Posterior vena cava (tissue), 2 donors: Measurements from ENCODE around the gene FAM174A. TPM values are rescaled to one million over a fixed set of nuclear protein-coding genes. Genes with fewer than 3 reads are reported as not detected.

Source experiments
- DNase-seq: peaks from one replicate; pipeline ENCODE4 v3.0.0-alpha.2; 2020; ENCODE audit warnings: low spot score
- intact Hi-C, 2 donors: fragments of 100-400 bp; cut with DNase I; formaldehyde crosslinking; loops; one replicate each; pipeline versions ENCODE4 v1.14.1 to v1.14.2; 2022 to 2023
- long read RNA-seq, 2 donors: library from polyadenylated mRNA; unstranded; transcript quantifications; one replicate each; pipeline ENCODE4 v2.0.0, GENCODE V29; 2020 to 2021
- total RNA-seq, 2 donors: library from RNA; stranded (reverse); fragmentation: NEBNext Ultra II Directional; extraction: Animal tissue kit (Norgen Biotek cat#: 25700); gene quantifications; one replicate each; pipeline ENCODE4 v1.2.1, GENCODE V29; 2021
- donor health status: DM: yes; HTN: yes; CAD: no.
- donor health status: DM: yes; HTN: yes; CAD: no.

Gene FAM174A
- total RNA-seq, result 10 to 100 TPM; 14.5 to 21.7 TPM
- long read RNA-seq, donor 1, transcript FAM174A-201 (3 exons, 1,356 nt), result major isoform, 7 of 9 reads
- long read RNA-seq, donor 1, partial matches to known transcripts, result 1 of 9 reads
- long read RNA-seq, donor 1, other reads (novel, unspliced or antisense), result 1 of 9 reads
- long read RNA-seq, donor 2, transcript FAM174A-201 (3 exons, 1,356 nt), result major isoform, 63 of 66 reads
- long read RNA-seq, donor 2, partial matches to known transcripts, result 0 of 66 reads
- long read RNA-seq, donor 2, other reads (novel, unspliced or antisense), result 3 of 66 reads

DNA sequence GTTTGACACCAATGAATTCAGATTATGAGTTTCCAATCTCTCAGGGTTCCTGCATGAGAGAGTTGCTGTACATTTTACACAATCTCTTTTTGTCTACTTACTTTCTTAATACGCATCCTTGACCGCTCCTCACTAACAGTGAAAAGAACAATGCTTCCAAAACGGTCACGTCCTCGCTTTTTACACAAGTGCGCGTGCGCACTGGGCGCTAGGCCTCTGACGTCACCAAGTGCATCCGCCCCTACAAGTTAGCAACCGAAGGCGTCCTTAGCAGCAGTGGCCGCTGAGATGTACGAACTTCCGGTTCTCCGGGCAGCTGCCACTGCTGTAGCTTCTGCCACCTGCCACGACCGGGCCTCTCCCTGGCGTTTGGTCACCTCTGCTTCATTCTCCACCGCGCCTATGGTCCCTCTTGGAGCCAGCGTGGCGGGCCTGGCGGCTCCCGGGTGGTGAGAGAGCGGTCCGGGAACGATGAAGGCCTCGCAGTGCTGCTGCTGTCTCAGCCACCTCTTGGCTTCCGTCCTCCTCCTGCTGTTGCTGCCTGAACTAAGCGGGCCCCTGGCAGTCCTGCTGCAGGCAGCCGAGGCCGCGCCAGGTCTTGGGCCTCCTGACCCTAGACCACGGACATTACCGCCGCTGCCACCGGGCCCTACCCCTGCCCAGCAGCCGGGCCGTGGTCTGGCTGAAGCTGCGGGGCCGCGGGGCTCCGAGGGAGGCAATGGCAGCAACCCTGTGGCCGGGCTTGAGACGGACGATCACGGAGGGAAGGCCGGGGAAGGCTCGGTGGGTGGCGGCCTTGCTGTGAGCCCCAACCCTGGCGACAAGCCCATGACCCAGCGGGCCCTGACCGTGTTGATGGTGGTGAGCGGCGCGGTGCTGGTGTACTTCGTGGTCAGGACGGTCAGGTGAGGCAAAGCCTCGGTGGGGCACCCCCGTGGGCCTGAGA is at the start of gene FAM174A:
TSS of gene FAM174A (plus strand) at position 315 of the 946 bp plus-strand sequence. CDS start at position 472, 157 bp downstream.
- intact Hi-C loops, result no loop called here

DNA sequence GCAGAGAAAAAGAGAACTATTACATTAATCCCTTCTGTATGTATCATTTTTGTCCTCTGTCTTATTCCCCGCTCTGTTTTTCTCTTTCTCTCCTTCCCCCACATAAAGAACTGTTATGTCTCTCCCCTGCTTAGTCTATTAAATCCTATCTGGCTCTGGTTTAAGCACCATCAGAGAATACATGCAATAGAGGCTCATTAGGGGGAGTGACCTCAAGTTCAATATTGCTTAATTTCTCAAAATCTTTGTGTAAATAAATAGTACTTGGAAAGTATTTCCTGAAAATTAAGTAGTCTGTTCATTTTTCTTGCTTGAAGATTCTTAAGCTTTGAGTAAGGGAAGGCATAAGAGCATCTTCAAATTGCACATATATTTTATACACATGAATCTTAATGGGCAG is 41.2 kb upstream of the FAM174A start:
- intact Hi-C loops, result no loop called here
- no peak for DNase-seq

More for the DNA sequence above, at the start of gene FAM174A:
- DNase-seq, result peak; percentile 99

DNA sequence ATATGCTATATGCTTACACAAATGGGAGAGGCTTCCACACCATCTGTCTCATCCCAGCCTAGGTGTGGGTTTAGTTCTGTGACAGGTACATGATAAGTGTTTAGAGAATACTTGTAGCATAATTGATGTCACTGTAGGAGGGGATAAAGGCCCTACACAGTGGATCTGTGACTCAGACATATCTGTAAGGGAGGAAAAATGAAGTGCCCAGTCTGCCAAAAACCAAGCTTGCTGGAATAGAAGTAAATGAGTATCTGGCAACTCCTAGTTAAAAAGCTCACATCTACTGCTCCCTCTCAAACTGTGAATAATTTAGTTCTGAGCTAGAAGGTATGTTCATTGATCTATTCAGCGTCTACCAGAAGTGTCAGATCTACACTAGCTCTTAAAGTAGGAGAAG is 38.9 kb upstream of the FAM174A start:
- intact Hi-C loops, result no loop called here
- DNase-seq, result no peak

DNA sequence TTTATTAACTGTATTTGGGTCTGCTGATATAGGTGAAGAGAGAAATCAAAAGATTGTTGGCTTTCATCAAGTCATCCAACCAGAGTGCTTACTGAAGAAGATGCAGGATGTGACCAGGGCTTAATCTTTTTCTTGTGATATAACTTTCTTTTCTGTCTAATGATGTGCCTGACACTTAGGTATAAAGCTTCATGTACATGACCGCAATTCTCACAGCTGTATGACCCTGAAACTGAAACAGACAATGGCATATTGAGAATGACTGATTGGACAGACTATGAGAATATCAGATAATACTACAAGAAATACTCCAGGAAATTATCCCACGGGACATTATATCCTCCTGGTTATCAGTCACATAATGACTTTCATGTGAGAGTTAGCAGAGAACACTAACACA is 32.5 kb upstream of the FAM174A start:
- no peak for DNase-seq
- intact Hi-C loops, result no loop called here

DNA sequence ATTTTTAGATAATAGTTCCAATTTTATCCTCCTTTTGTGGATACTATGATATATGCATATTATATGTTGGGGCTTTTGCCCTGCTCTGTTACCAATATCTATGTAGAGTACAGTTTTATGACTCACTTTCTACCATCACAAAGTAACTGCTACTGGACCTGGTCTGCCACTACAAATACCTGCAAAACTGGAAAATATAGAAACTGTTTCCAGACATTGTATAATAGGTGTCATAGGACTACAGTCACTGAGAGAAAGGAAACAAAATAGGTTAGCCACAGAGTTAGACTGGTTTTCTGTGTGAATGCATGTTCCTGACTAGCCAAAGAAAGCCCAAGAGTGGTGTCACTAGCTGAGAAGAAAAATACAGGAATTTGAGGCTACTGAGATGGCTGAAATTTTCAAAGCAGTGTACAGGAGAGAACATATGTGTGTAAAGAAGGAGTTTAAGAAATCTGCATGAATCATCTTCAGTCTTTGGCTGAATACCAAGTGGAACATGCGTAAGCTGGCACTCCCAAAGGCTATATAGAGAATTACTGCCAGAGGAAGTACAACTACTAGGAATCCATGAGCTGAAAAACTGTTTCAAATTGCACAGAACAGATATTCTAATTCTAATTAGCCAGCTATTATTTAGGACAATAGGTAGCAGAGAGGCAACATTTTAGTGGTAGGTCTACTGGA is 29.0 kb upstream of the FAM174A start:
- DNase-seq, result no peak
- intact Hi-C loops, result no loop called here

DNA sequence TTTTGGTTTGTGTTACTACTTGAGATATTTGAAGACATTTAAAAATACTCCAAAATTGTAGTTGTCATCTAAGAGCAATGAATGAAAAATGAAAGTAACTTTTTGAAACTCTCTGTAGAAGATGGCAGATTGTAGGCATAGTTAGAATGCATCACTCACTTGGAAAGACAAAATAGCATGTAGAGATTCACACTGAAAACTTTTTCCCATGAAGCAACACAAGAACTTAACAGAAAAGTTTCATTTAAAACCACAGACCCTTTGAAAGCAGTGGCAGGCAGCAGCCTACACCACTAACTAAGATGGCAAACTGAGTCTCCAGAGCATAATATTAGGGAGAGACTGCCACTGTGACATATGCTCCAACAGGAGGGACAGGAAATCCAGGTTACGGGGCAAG is 18.9 kb upstream of the FAM174A start:
- no peak for DNase-seq
- intact Hi-C loops, result no loop called here

DNA sequence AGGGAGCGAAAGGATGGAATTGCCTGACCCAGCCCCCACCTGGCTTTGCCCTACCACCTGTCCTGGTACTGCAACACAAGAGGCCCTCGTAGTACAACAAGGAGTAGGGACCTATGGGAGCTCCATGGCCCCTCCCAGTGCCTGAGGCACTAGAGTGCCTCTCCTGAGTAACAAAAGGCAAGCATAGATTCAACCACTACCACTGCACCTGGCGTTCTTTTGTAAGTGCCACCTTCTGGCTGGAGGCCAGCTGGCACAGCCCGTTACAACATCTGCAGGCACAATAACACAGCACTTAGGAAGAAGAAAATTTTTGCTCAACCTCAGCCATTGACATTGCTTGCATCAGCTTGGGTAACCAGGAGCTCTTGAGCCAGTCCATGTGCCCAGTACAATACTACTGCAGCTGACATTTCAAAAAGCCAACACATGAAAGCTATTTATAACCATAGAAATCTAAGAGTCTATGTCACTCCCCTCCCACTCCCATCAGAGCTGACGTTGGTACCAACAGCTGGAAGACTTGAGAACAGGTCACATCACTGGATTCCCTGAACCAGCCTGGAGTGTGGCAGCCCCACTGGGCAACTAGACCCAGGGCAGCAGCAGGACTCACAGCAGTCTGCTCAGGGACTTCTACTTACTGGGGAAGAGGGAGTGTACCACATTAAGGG is 17.7 kb upstream of the FAM174A start:
- DNase-seq, result no peak
- intact Hi-C loops, result no loop called here

DNA sequence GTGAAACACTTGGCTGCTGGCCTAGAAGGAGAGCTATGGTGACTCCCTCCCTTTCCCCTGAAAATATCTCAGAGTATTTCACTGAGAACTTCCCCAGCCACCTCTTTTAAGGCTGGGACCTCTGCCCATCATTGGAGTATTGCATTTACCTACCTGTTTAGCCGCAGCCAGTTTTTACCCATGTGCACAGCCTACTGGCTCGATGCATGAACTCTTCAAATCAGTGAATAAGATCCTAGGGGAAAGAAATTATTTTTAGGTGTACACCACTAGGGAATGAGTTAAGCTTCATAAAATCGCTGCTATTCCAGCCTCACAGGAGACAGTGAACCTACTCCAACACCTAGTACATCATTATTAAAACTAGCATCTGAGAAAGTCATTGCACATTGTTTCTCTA is 16.8 kb upstream of the FAM174A start:
- DNase-seq, result no peak
- intact Hi-C loops, result no loop called here

DNA sequence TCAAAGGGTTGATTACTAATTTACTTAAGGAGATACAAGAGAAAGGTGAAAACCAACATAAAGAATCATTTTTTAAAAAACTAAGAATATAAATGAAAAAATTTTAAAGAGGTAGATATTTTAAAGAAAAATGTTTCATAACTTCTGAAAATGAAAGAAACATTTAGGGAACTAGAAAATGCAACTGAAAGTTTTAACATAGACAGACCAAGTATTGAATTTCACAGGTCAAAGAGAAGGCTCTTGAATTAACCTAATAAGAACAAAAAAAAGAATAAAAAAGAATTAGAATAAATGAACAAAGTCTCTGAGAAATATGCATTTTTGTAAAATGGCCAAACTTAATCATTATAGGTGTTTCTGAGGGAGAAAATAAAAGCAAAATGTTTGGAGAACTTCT is 16.1 kb upstream of the FAM174A start:
- intact Hi-C loops, result no loop called here
- no peak for DNase-seq

DNA sequence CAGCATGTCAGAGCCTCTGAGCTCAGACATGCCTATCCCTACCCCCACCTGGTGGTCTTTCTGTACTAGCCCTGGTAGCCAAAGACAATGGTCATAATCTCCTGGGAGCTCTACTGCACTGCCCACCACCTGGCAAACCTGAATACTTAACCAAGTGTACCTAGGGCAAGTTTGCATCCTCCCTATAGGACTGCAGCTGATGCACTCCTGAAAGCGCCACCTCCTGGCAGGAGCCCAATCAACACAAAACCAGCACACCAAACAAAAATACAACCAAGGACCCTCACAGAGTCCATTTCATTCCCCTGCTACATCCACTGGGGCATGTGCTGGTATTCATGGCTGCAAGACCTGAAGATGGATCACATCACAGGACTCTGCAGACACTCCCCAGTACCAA is 14.8 kb upstream of the FAM174A start:
- intact Hi-C loops, result no loop called here
- DNase-seq, result no peak

DNA sequence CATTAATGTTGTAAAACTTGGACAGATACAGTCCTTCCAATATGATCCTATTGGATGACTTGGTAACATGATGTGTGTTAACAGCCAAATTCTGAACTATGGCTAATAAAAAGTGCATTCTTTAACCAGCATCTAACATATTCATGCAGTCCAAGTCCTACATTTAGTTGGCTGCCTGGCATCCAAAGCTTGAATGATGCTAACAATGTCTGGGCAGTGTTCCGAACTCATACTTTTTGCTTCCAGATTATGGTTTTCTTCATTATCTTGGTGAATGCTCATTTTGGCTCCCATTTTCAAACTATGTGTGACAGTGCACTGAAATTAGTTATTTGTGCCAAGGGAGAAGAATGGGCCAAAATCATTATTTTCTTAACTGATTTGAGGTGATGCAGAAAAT is 2.8 kb downstream of the FAM174A start:
- DNase-seq, result no peak
- intact Hi-C loops, result no loop called here

DNA sequence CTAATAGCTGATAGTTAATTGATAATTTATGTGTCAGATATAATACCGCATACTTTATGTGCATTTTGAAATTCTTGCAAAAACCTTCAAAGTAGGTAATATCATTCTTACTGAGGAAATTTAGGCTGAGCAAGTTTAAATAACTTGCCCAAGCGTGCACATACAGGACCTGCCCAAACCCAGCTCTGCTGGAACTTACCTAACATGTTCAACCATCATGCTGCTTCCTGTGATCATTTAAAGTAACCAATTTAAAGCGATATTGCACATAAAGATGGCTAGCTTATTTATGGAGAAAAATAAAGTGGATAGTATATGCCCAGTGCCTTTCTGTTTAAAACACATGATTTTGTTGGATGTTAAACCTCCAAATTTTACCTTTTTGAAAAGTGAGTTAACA is 4.3 kb downstream of the FAM174A start:
- DNase-seq, result no peak
- intact Hi-C loops, result no loop called here

DNA sequence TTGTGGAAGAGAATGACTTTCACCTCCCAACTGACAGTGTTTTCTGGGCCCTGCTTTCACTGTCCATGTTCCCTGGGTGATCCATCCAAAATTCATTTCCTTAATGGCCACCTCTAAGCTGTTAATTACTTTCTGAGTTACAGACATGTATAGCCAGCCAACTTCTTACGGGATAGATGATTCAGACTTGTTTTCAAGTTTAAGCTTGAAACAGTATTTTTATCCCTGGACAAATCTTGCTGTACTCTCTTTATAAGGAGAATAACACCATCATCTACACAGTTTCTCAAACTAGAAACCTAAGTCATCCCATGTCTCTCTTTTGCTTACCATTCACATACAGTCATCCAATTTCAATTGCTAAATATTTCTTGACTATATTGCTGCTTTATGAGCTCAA is 6.9 kb downstream of the FAM174A start:
- no peak for DNase-seq
- intact Hi-C loops, result no loop called here

DNA sequence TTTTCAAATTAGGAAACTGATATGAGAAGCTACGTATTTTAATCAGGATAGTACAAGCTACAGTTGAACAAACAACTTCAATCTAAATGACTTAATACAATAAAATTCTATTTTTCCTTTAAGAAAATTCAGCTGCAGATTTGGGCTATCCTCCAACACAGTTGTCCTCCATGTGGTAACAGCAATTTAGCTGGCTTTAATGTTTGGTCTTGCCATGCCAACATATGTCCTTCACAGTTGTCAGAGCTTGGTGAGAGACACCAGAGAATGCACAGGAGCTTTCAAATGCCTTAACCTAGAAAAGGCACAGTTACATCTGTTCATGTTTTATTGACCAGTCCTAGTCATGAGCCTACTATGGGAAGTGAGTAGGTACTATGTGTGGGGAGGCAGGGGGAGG is 10.8 kb downstream of the FAM174A start:
- intact Hi-C loops, result no loop called here
- no peak for DNase-seq

DNA sequence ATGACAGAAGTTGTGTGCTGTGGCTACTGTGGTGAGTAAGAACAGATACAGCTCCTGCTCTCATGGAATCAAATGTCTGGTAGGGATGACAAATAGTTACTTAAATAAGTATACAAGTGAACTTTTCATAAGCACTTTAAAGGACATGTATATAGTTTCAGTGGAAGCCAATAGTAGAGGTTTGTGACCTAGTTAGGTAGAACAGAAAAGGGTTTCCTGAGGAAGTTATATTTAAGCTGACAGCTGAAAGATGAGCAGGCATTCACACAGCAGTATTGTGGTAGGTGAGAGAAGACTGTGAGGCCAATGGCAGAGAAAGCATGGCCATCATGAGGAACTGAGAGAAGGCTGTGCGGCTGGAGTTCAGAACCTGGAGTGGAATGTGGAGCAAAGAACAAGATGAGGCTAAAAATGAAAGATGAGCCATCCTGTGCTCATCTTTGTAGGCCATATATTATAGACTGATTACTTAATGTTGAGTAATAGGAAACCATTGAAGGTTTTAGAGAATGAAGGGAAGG is 15.4 kb downstream of the FAM174A start:
- DNase-seq, result no peak

DNA sequence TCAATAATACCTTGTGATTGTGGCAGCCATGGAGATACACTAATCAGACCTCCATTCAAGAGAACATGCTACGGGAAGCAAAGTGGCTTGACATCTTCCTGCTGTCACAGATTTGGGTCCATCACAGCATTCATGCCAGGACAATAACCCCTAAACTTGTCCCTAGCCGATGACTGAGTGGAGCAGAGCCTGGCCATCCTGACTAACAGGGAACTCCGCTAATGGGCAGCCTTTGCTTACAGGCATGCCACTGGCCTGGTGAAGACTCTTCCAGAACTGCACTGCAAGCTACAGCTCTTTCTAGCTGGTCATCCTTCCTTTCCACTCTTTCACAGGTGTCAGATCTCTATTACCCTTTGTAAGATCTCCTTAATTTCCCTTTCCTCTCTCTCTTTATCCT is 16.0 kb downstream of the FAM174A start:
- DNase-seq, result no peak
- intact Hi-C loops, result no loop called here

More for the DNA sequence above, 15.4 kb downstream of the FAM174A start:
- intact Hi-C loops, result no loop called here

DNA sequence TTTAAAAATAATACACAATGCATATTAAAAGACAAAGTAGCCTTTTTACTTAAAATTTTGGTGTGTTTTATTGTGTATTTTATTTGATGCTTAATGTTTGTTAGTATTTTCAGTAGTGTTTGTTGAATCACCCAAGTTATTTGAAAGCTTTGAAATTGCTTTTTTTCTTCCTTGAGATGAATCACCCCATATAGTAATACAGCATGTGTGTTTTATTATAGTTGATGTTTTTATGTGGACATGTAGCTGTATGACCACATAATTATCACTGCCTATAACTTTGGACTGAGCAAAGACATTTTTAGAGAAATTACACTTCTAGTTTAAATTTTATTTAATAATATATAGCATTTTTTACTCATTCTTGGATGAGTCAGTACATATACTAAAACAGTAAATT is 18.0 kb downstream of the FAM174A start:
- intact Hi-C loops, result no loop called here
- DNase-seq, result no peak

DNA sequence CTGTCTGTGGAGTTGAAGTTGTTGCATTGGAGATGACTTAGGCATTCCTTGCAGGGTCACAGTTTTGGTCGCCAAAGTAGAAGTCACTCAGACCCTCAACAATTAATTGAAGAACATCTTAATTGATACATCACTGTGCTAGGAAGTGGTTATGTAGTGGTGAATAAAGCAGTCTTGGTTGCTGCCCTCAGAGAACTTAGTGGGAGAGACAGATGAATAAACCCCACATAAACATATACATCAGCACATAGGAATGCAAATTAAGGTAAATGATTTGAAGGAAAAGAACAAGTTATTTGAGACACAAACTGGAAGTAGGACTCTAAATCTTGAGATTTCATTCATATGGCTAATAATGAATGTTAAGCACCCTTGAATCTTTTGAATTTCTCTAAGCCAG is 25.7 kb downstream of the FAM174A start:
- DNase-seq, result no peak
- intact Hi-C loops, result no loop called here

DNA sequence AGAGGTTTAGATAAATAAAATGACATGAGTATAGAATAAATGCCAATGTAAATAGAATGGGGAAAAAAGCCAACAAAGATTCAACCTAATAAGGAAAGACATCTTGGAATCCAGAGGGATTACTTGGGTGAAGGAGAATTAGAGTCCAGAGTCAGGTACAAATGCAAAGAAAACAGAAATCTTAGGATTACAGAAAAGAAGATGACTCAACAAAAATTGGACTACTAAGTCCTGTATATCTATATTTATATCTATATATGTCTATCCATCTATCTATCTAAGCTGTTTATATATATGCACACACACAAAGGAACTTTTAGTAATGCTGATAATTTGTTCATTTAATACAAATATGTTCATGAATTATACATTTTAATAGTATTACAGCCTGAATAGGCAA is 27.6 kb downstream of the FAM174A start:
- no peak for DNase-seq
- intact Hi-C loops, result no loop called here
